Thyroid gland (tissue), 4 donors: ENCODE results near the gene TOM1L2. TPM values are rescaled to one million over a fixed set of nuclear protein-coding genes. Genes with fewer than 3 reads are reported as not detected.

ENCODE experiments used
- microRNA counts, 2 donors: library from miRNA; unstranded; fragments of <30 nt; microRNA quantifications; one replicate each; lab custom pipeline; 2016 to 2017
- microRNA-seq: library from miRNA; unstranded; fragments of <30 nt; microRNA quantifications from one replicate; pipeline ENCODE4, GENCODE V29; 2016
- small RNA-seq: library from RNA; depleted of rRNA; stranded (forward); fragments of <200 nt; gene quantifications from one replicate; pipeline ENCODE3, GENCODE V24; 2016
- total RNA-seq, 4 donors: library from RNA; depleted of rRNA; stranded (reverse); fragments of >200 nt; gene quantifications; one replicate each; pipeline ENCODE4 v1.2.3, GENCODE V29; 2016

Gene TOM1L2
- total RNA-seq, 4 donors from 2014 or later = 138 to 881 (median 257) TPM

MicroRNA genes within 50 kb of the gene (microRNA counts, 767-probe panel; counts per million panel counts)
- microRNA hsa-miR-33b-5p (lab: Ali Mortazavi, UCI) = 0 counts per million in 2 donors

Small RNA genes lying within 50 kb of the gene (microRNA-seq; reads per million reads assigned to microRNA genes)
- gene MIR33B (9.1 reads per million, percentile 24 among the genes with 10 or more reads in this experiment), gene MIR6777 (1.1 reads per million)

Small RNA genes lying within 50 kb of the gene (small RNA-seq; reads per million reads assigned to genes)
- gene MIR33B = not detected
- not detected for gene MIR6777

Other genes with a start within 250 kb of the TOM1L2 start
- gene SREBF1, start 135.4 kb downstream of the TOM1L2 start, total RNA-seq = 10 to 100 TPM; 44.6 to 89.4 (median 63.0) TPM
- 10 to 100 TPM; 18.5 to 28.7 (median 23.4) TPM for gene DRC3, start 462 bp upstream of the TOM1L2 start, total RNA-seq
- gene ATPAF2, start 66.8 kb upstream of the TOM1L2 start, total RNA-seq = 10 to 100 TPM; 28.1 to 40.1 (median 36.7) TPM
- 10 to 100 TPM; 12.6 to 16.8 (median 13.5) TPM for gene GID4, start 67.0 kb upstream of the TOM1L2 start, total RNA-seq
- gene DRG2, start 115.5 kb upstream of the TOM1L2 start, total RNA-seq = 10 to 100 TPM; 35.3 to 88.8 (median 59.2) TPM
- 1 to 10 TPM; 1.3 to 3.6 (median 1.7) TPM for gene MYO15A, start 136.4 kb upstream of the TOM1L2 start, total RNA-seq
- gene ALKBH5, start 211.4 kb upstream of the TOM1L2 start, total RNA-seq = 100 to 1,000 TPM; 123 to 169 (median 159) TPM